Measurements from ENCODE around the gene CDX1. TPM values are rescaled to one million over a fixed set of nuclear protein-coding genes. Genes with fewer than 3 reads are reported as not detected.
A peak's percentile ranks its signal among the peaks of the same experiment; 100 is the strongest.

Gene CDX1
- total RNA-seq, 4 donors from 2014 or later, result 0.26 to 0.76 TPM; not detected in 2

- Histone ChIP-seq H3K36me3 (no peaks in the 10 kb centered on the region), H3K27ac (no peak overlapping the region), H3K9me3 (no peaks in the 10 kb centered on the region), H3K4me1 (peaks cover 11% of the 10 kb centered on the region), H3K27me3 (no peaks in the 10 kb centered on the region), H3K4me3 (no peak overlapping the region)
- TF ChIP-seq POLR2AphosphoS5 (IDR thresholded peaks at IDR 0.05), result no peak
- TF ChIP-seq CTCF (IDR thresholded peaks at IDR 0.05), result no peak
- no peak for TF ChIP-seq POLR2A (IDR thresholded peaks at IDR 0.05)
- no peak for TF ChIP-seq EP300 (IDR thresholded peaks at IDR 0.05)
- WGBS, result 50% methylated on average over 6 of the region's 6 CpGs
- DNase-seq (ENCODE audit: low spot score in 2 of 2), result no peak
Measured at GRCh38 chr5:150213530-150213929, 47.0 kb downstream of the CDX1 start.

- Histone ChIP-seq H3K27me3 (no peaks in the 10 kb centered on the region), H3K36me3 (no peaks in the 10 kb centered on the region), H3K9me3 (no peaks in the 10 kb centered on the region), H3K4me1 (peaks cover 7% of the 10 kb centered on the region), H3K27ac (no peak overlapping the region), H3K4me3 (no peak overlapping the region)
- DNase-seq (ENCODE audit: low spot score in 2 of 2), result no peak
- WGBS, result 45% methylated on average over 5 of the region's 7 CpGs
- peak in 1 of 2 donors; percentile 10 for TF ChIP-seq CTCF (IDR thresholded peaks at IDR 0.05)
- no peak for TF ChIP-seq EP300 (IDR thresholded peaks at IDR 0.05)
Measured at GRCh38 chr5:150214289-150214688, 47.7 kb downstream of the CDX1 start.

- Histone ChIP-seq H3K27ac (no peak overlapping the region), H3K4me3 (no peak overlapping the region), H3K9me3 (no peaks in the 10 kb centered on the region), H3K27me3 (no peaks in the 10 kb centered on the region), H3K36me3 (no peaks in the 10 kb centered on the region), H3K4me1 (peaks cover 7% of the 10 kb centered on the region)
- 70% methylated on average over 9 of the region's 10 CpGs for WGBS
- no peak for DNase-seq (ENCODE audit: low spot score in 2 of 2)
- TF ChIP-seq CTCF (IDR thresholded peaks at IDR 0.05), result no peak
- no peak for TF ChIP-seq POLR2AphosphoS5 (IDR thresholded peaks at IDR 0.05)
- no peak for TF ChIP-seq EP300 (IDR thresholded peaks at IDR 0.05)
- no peak for TF ChIP-seq POLR2A (IDR thresholded peaks at IDR 0.05)
Measured at GRCh38 chr5:150215979-150216944, 49.7 kb downstream of the CDX1 start.

- WGBS, result 29% methylated on average over 2 of the region's 2 CpGs
- DNase-seq (ENCODE audit: low spot score in 2 of 2), result no peak
- peaks cover 7% of the 10 kb centered on the region for H3K4me1 ChIP-seq
- H3K4me3 ChIP-seq, result no peak overlapping the region
- no peaks in the 10 kb centered on the region for H3K27me3 ChIP-seq
- TF ChIP-seq POLR2AphosphoS5 (IDR thresholded peaks at IDR 0.05) (no peak), POLR2A (IDR thresholded peaks at IDR 0.05) (no peak), EP300 (IDR thresholded peaks at IDR 0.05) (no peak), CTCF (IDR thresholded peaks at IDR 0.05) (no peak)
- no peak overlapping the region for H3K27ac ChIP-seq
- H3K9me3 ChIP-seq, result no peaks in the 10 kb centered on the region
- no peaks in the 10 kb centered on the region for H3K36me3 ChIP-seq
Measured at GRCh38 chr5:150217038-150217437, 50.5 kb downstream of the CDX1 start.

- H3K27ac ChIP-seq, result no peak overlapping the region
- WGBS, result 40% methylated on average over 9 of the region's 10 CpGs
- peak; percentile 89 for DNase-seq (ENCODE audit: low spot score in 2 of 2)
- TF ChIP-seq EP300 (IDR thresholded peaks at IDR 0.05), result no peak
- no peak for TF ChIP-seq POLR2A (IDR thresholded peaks at IDR 0.05)
- peak; percentile 91 to 94 for TF ChIP-seq CTCF (IDR thresholded peaks at IDR 0.05)
- no peaks in the 10 kb centered on the region for H3K36me3 ChIP-seq
- H3K4me3 ChIP-seq, result no peak overlapping the region
- peaks cover 7% of the 10 kb centered on the region for H3K4me1 ChIP-seq
- H3K9me3 ChIP-seq, result no peaks in the 10 kb centered on the region
- H3K27me3 ChIP-seq, result no peaks in the 10 kb centered on the region
Measured at GRCh38 chr5:150217873-150218692, 51.5 kb downstream of the CDX1 start.
